Measurements from ENCODE around the gene OLIG1. TPM values are rescaled to one million over a fixed set of nuclear protein-coding genes. Genes with fewer than 3 reads are reported as not detected.

The OLIG1 gene
- total and polyA plus RNA-seq, 2 of the 13 experiments (the other 11 are each of a cell fraction or from before 2014, with no cell fraction given): not detected

GRCh38 chr21:33055991-33056390 is 13.9 kb upstream of the OLIG1 start:
- no peaks in the 10 kb centered on the region for H3K79me2 ChIP-seq (ENCODE audit: insufficient read depth, low read length)
- no peaks in the 10 kb centered on the region for H3K4me1 ChIP-seq (ENCODE audit: insufficient read depth, low read length)
- H3K4me2 ChIP-seq (ENCODE audit: low read depth, low read length): no peak overlapping the region
- FAIRE-seq (no peak), DNase-seq (ENCODE audit: low spot score) (no peak), ATAC-seq (no peak)
- in situ Hi-C loops (cut with HindIII; ENCODE audit: extremely low pct_ligation_motif_present, low pct_unique_long_range_greater_than_20kb) (no loop called here), intact Hi-C loops (cut with micrococcal nuclease; ENCODE audit: unreplicated experiment) (no loop called here)
- whole genome bisulfite sequencing (ENCODE audit: low lambda C conversion rate): 5% methylated on average over 4 of the region's 5 CpGs
- H3K27me3 ChIP-seq (ENCODE audit: control insufficient read depth in 1 of 2, insufficient read depth in 2 of 2, low read length in 2 of 2): peaks cover 0 to 20% of the 10 kb centered on the region in 2 experiments; a peak in 2 of 5 replicates
- ChIA-PET CTCF (ENCODE audit: low intra/inter-chr PET ratio, low total read pairs) (no interaction called here), POLR2A (no interaction called here)
- H3K36me3 ChIP-seq (replicated peaks in 1 of 2; ENCODE audit: control insufficient read depth in 1 of 2, insufficient read depth in 2 of 2, low read length in 2 of 2): no peaks in the 10 kb centered on the region
- BruUV-seq (replicated peaks): no TSS peak
- H4K20me1 ChIP-seq (ENCODE audit: insufficient read depth, low read length): no peaks in the 10 kb centered on the region
- H3K9me3 ChIP-seq (ENCODE audit: low read length): no peaks in the 10 kb centered on the region
- no peak overlapping the region for H3K27ac ChIP-seq (ENCODE audit: extremely low read length, insufficient read depth, low read length)
- no peak overlapping the region for H3K9ac ChIP-seq (ENCODE audit: insufficient read depth, low read depth, low read length)
- TF ChIP-seq ZNF841 (CRISPR knock-in tag; IDR thresholded peaks at IDR 0.05; ENCODE audit: borderline replicate concordance): no peak
- TF ChIP-seq HNRNPK (IDR thresholded peaks at IDR 0.05; ENCODE audit: low read depth, low read length, poor library complexity, severe bottlenecking): no peak
- TF ChIP-seq RARA (CRISPR knock-in tag; IDR thresholded peaks at IDR 0.05): no peak
- no peak for TF ChIP-seq ZNF598 (CRISPR knock-in tag; IDR thresholded peaks at IDR 0.05; ENCODE audit: borderline replicate concordance)
- TF ChIP-seq ZNF556 (CRISPR knock-in tag; IDR thresholded peaks at IDR 0.05; ENCODE audit: borderline replicate concordance): no peak
- no peak for TF ChIP-seq ZNF883 (CRISPR knock-in tag; IDR thresholded peaks at IDR 0.05; ENCODE audit: not compliant biosample characterization)
- TF ChIP-seq RFX5 (IDR thresholded peaks at IDR 0.05; ENCODE audit: low read depth, low read length): no peak
- no peak for TF ChIP-seq ELF3 (CRISPR knock-in tag; IDR thresholded peaks at IDR 0.05)
- TF ChIP-seq ZNF235 (CRISPR knock-in tag; IDR thresholded peaks at IDR 0.05; ENCODE audit: borderline replicate concordance): no peak
- no peak for TF ChIP-seq ZSCAN20 (CRISPR knock-in tag; IDR thresholded peaks at IDR 0.05; ENCODE audit: borderline replicate concordance)
- TF ChIP-seq NAIF1 (CRISPR knock-in tag; IDR thresholded peaks at IDR 0.05; ENCODE audit: borderline replicate concordance): no peak
- no peak for TF ChIP-seq FOXO4 (CRISPR knock-in tag; conservative IDR thresholded peaks at IDR 0.05)
- TF ChIP-seq CBX2 (IDR thresholded peaks at IDR 0.05; ENCODE audit: low read depth, low read length): no peak
- TF ChIP-seq CBX2 (CRISPR knock-in tag; IDR thresholded peaks at IDR 0.05; ENCODE audit: low read depth): no peak
- TF ChIP-seq ZBTB26 (CRISPR knock-in tag; IDR thresholded peaks at IDR 0.05; ENCODE audit: borderline replicate concordance): no peak
- TF ChIP-seq POLR2AphosphoS2 (IDR thresholded peaks at IDR 0.05; ENCODE audit: low read depth, low read length): no peak
- TF ChIP-seq ZNF670 (CRISPR knock-in tag; IDR thresholded peaks at IDR 0.05; ENCODE audit: borderline replicate concordance): no peak
- no peak overlapping the region for H3K4me3 ChIP-seq (replicated peaks in 1 of 3; ENCODE audit: insufficient read depth in 1 of 3, low read depth in 2 of 3, low read length in 3 of 3)
- H2AFZ ChIP-seq (ENCODE audit: low read length): no peak overlapping the region

Data from HepG2 (cell line).